TTC549 (cell line): Measurements from ENCODE around the gene UGT1A10.
A peak's percentile ranks its signal among the peaks of the same experiment; 100 is the strongest.
"Not testable (repeated sequence)": the region's sequence is repeated elsewhere in the genome, so short reads cannot be mapped to it uniquely, and the experiment has no call there.

Experiments used
- FAIRE-seq: peaks from 2 replicates; lab custom pipeline; 2012; peaks lifted over from hg19 to GRCh38; lab: Jason Lieb, UNC

Gene UGT1A10

GRCh38 chr2:233692648-233693047 is 56.4 kb downstream of the UGT1A10 start, which contains the start of gene UGT1A6:
TSS of gene UGT1A6 (plus strand) at chr2:233692890. CDS start at chr2:233693005, 115 bp downstream.
- no peak for FAIRE-seq

- no peak for FAIRE-seq
Observed at GRCh38 chr2:233693963-233694362, 57.7 kb downstream of the UGT1A10 start.

GRCh38 chr2:233698740-233699139 is 62.5 kb downstream of the UGT1A10 start:
- FAIRE-seq: no peak

GRCh38 chr2:233699424-233700027 is 63.3 kb downstream of the UGT1A10 start:
- FAIRE-seq: no peak

- peak; percentile 11 for FAIRE-seq
Observed at GRCh38 chr2:233700028-233700635, 63.9 kb downstream of the UGT1A10 start.

- FAIRE-seq: not testable (repeated sequence)
Observed at GRCh38 chr2:233700842-233701241, 64.6 kb downstream of the UGT1A10 start.

- FAIRE-seq: no peak
Observed at GRCh38 chr2:233702238-233702637, 66.0 kb downstream of the UGT1A10 start.

- FAIRE-seq: no peak
Observed at GRCh38 chr2:233705911-233706506, 69.8 kb downstream of the UGT1A10 start.

GRCh38 chr2:233706720-233707119 is 70.5 kb downstream of the UGT1A10 start:
- no peak for FAIRE-seq

- FAIRE-seq: no peak
Observed at GRCh38 chr2:233707940-233708644, 71.8 kb downstream of the UGT1A10 start.

GRCh38 chr2:233708942-233709341 is 72.7 kb downstream of the UGT1A10 start:
- FAIRE-seq: no peak

GRCh38 chr2:233711312-233712008 is 75.2 kb downstream of the UGT1A10 start:
- no peak for FAIRE-seq

- no peak for FAIRE-seq
Observed at GRCh38 chr2:233712611-233713261, 76.5 kb downstream of the UGT1A10 start, which contains the start of gene UGT1A5. TSS of gene UGT1A5 (plus strand) at chr2:233712907. CDS start at chr2:233712992, 85 bp downstream.

- no peak for FAIRE-seq
Observed at GRCh38 chr2:233713262-233713615, 77.0 kb downstream of the UGT1A10 start.

- no peak for FAIRE-seq
Observed at GRCh38 chr2:233714121-233714520, 77.9 kb downstream of the UGT1A10 start.

- no peak for FAIRE-seq
Observed at GRCh38 chr2:233718552-233718951, 82.3 kb downstream of the UGT1A10 start, which contains the start of gene UGT1A4. TSS of gene UGT1A4 (plus strand) at chr2:233718736. CDS start at chr2:233718821, 85 bp downstream.

GRCh38 chr2:233728723-233729301 is 92.6 kb downstream of the UGT1A10 start, which contains the start of gene UGT1A3:
TSS of gene UGT1A3 (plus strand) at chr2:233729042. CDS start at chr2:233729127, 85 bp downstream.
- FAIRE-seq: no peak

GRCh38 chr2:233736868-233737653 is 100.8 kb downstream of the UGT1A10 start:
- not testable (repeated sequence) for FAIRE-seq

- FAIRE-seq: no peak
Observed at GRCh38 chr2:233740870-233741269, 104.6 kb downstream of the UGT1A10 start.
